GM10266 (cell line): ENCODE results near the gene KRT1.

ENCODE experiments used
- DNase-seq: peaks from one replicate; pipeline ENCODE4 v3.0.0; 2012; ENCODE audit errors: extremely low spot score
- TF ChIP-seq, protein P1 (sequence below): IDR thresholded peaks from 2 replicates; pipeline ENCODE4 v1.5.1; 2012; ENCODE audit warnings: mild to moderate bottlenecking, low read depth; ENCODE audit not compliant: control insufficient read depth, insufficient read depth; ENCODE audit errors: missing control alignments

KRT1 gene

DNA sequence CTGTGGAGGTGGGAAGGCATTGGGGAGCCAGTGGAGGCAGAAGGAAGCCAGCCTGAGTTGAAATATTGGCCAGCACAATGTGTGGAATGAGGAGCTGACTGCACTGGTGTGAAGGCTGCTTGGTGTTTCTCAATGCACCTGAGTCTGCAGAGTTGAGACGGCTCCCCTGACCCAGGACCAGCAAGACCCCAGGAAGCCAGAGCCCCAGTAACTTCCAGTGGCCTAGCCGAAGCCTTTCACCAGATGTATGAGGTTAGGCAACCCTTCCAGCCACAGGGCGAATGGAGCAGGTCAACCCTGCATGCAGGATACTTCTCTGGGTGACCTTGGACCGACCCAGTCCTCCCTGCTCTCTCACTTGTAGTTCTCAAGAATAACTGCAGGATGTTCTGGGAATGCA is 48.9 kb downstream of the KRT1 start:
- TF ChIP-seq, protein P1, sequence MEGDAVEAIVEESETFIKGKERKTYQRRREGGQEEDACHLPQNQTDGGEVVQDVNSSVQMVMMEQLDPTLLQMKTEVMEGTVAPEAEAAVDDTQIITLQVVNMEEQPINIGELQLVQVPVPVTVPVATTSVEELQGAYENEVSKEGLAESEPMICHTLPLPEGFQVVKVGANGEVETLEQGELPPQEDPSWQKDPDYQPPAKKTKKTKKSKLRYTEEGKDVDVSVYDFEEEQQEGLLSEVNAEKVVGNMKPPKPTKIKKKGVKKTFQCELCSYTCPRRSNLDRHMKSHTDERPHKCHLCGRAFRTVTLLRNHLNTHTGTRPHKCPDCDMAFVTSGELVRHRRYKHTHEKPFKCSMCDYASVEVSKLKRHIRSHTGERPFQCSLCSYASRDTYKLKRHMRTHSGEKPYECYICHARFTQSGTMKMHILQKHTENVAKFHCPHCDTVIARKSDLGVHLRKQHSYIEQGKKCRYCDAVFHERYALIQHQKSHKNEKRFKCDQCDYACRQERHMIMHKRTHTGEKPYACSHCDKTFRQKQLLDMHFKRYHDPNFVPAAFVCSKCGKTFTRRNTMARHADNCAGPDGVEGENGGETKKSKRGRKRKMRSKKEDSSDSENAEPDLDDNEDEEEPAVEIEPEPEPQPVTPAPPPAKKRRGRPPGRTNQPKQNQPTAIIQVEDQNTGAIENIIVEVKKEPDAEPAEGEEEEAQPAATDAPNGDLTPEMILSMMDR, result no peak
- no peak for DNase-seq

DNA sequence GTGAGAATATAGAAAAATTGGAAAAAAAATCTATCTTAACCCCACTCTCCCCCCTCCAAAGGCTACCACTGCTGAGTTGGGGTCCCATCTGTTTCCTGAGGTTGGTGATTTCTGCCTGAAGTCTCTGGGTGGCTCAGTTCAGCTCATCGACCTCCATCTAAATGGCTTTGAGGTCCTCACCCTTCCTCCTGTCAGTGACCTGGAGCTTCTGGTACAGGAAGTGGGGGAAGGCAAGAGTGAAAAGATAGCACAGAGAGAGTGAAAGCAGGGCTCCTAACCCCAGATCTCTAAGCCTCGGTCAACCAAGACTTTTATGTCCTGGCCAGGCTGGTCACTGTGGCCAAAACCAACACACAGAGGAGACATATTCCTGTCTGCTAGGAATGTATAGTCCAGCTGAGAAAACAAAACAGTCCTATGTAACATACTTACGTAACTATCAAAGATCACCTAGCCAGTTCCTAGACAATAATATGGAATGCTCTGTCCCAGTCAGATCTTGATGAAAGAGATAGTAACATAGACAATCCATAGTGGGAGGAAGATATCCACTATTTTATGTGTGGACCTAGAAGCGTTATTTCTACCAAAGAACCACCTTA is 49.5 kb downstream of the KRT1 start:
- DNase-seq, result no peak
- TF ChIP-seq, protein P1, result no peak

DNA sequence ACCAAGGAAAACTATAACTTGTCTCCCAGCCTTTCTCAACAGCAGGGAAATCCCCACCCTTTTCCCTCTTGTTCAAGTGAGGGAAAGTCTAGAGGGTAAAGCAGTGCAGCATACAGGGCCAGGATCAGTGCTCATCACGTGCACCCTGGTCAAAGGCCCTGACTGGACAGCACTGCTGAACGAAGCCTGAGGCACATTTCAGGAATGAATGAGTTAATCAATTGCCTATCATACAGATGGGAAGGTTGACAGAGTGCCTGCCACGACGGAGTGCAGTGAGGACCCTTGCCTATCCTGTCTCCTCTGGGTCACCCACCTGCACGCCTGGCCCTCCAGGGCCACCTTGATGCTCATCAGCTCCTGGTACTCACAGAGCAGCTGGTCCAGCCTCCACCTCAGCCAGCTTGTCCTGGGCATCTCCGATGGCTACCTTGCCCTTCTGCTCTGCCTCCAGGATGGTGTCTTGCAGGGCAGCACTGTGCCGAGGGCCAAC is 50.2 kb downstream of the KRT1 start:
- TF ChIP-seq, protein P1, result no peak
- DNase-seq, result no peak

DNA sequence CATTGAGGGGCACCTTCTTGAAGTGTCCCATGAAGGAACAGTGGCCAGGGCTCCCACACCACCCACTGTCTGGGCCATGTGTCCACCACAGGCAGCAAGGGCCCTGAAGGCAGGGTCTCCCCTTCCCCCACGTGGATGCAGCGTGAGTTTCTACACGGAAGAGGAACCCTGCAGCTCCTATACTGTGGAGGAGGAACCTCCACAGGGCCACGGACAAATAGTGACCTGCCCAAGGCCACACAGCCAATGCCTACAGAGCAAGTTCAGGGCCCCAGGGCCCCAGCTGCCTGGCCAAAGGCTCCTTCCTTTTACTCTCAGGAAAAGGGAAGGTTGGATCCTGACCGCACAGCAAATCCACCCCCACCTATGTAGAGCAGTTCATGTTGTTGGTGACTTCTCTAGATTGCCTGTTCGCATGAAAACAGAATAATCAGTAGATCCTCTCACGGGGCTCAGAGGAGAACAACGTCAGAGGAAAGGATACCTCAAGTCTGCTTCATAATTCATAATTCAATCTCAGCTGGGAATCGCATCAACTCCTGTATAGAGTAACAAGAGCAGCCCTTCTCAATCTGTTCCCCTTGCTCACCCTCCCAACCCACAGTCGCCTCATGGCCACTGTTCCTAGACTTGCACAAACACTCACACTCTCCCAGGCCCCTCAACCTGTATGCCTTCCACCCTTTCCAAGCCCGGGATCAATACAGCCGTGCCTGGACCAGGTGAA is 50.8 kb downstream of the KRT1 start:
- TF ChIP-seq, protein P1, result no peak
- DNase-seq, result no peak

DNA sequence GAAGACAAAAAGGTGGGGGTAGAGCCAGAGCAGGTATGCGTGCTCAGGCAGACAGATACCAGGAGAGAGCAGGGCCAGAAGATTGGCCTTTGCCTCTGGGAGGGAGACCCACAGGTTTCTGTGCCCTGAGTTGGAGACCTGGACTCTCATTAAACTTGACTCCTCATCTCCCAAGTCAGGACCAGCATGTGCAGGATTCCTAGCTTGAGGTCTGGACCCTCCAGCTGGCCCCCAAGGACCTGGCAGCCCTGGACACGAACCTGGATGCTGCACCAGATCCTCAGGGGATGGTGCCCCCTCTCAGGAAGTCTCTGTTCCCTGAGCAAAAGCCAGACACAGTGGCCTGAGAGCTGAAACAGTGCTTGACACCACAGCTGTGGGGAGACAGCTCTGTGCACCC is 51.4 kb downstream of the KRT1 start:
- no peak for DNase-seq
- TF ChIP-seq, protein P1, result no peak

DNA sequence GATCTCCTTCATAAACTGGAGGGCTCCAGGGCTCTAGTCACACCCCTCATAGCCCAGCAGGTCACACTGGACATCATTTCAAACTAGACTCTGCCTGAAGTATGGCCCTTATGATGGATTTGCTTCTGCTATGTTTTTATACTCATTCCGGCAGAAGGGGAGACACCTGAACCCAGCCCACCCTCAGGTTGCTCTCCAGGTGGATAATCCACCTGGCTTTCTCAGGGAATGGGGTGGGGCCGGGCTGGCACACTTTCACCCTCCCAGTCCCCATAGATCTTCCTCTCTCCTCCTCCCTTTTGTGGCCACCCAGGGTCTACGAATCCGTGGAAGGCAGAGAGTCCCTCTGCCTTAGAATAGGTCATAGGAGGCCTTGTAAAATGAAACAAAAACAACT is 52.1 kb downstream of the KRT1 start:
- no peak for DNase-seq
- TF ChIP-seq, protein P1, result no peak

DNA sequence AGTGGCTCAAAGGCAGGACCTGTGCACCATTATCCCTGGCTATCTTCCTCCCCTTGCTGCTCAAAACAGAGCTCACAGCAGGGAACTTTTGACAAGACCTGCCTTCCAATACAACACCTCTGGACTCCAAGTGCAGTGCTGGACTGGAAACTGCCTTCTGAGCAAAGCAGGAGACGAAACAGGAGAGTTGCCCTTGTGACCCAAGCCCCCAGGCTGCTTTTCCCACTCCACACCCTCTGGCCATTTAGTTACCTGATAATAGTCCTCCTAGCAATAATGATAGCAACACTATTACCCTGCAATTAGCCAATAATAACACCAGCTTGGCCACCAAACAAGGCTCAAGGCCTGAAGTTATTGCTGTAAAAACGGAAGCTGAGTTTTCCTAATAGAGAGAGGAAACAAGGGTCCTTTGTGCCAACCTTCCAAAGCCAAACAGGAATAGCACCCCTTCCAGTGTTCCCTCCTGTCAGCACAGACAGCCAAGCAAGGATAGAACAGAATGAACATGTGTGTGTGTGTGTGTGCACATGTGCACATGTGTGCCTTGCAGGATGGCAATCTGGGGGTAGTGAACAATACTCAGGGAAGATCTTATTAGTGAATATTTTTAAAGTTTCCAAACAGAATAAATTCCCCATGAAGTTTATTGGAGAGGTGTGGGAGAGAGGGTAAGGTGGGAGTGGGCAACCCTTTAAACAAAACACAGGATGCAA is 52.7 kb downstream of the KRT1 start:
- DNase-seq, result no peak
- TF ChIP-seq, protein P1, result no peak
